SK-N-SH (cell line): ENCODE data around the gene STAG2. TPM values are rescaled to one million over a fixed set of nuclear protein-coding genes. Genes with fewer than 3 reads are reported as not detected.

Source experiments
- CTCF ChIA-PET: fragments of 300-600, 350-600 bp; formaldehyde crosslinking; extraction: SDS; loops from one replicate; lab custom pipeline; 2021; lab: Yijun Ruan, JAX
- POLR2A ChIA-PET: fragments of 350-600 bp; sonication (Branson Sonifier 250); formaldehyde crosslinking; extraction: SDS; loops from one replicate; lab custom pipeline; 2020; ENCODE audit warnings: antibody characterized with exemption, inconsistent platforms; lab: Yijun Ruan, JAX
- DNase-seq: peaks from one replicate; pipeline ENCODE4 v3.0.0; 2012
- H2AFZ ChIP-seq: fragments of 200-600 bp; sonication (generic); 2 replicates; pipeline ENCODE4 v1.8.1; 2016; ENCODE audit warnings: antibody characterized with exemption, mild to moderate bottlenecking, low read depth
- H3F3A ChIP-seq: fragments of 200-600 bp; sonication (generic); replicated peaks from 2 replicates; pipeline ENCODE3; 2016; ENCODE audit warnings: antibody characterized with exemption, mild to moderate bottlenecking; ENCODE audit not compliant: insufficient read depth
- H3K27ac ChIP-seq, 2 experiments: fragments of 200-500 bp in 1 of 2; fragments of 200-600 bp in 1 of 2; sonication (Bioruptor generic) in 1 of 2; sonication (generic), shearing (Covaris generic) in 1 of 2; 2 replicates each; pipeline versions ENCODE4 v1.5.1 to v1.6.1; 2014 to 2016; ENCODE audit warnings: low read depth in 2 of 2, inconsistent platforms in 1 of 2, low read length in 1 of 2, mild to moderate bottlenecking in 1 of 2, mixed read lengths in 1 of 2
- H3K27me3 ChIP-seq: fragments of 200-600 bp; sonication (generic), shearing (Covaris generic); 2 replicates; pipeline ENCODE4 v1.6.1; 2016; ENCODE audit warnings: mixed run types; ENCODE audit not compliant: insufficient read depth
- H3K36me3 ChIP-seq, 2 experiments: fragments of 200-500 bp in 1 of 2; fragments of 200-600 bp in 1 of 2; sonication (Bioruptor generic) in 1 of 2; sonication (generic) in 1 of 2; replicated peaks in 1 of 2; 2 replicates each; pipeline versions ENCODE3 to v1.5.1; 2014 to 2016; ENCODE audit warnings: low read length in 1 of 2, mild to moderate bottlenecking in 1 of 2; ENCODE audit not compliant: insufficient read depth in 2 of 2, control insufficient read depth in 1 of 2
- H3K4me1 ChIP-seq, 2 experiments: fragments of 200-500 bp in 1 of 2; fragments of 200-600 bp in 1 of 2; sonication (Bioruptor generic) in 1 of 2; sonication (generic), shearing (Covaris generic) in 1 of 2; 2 replicates each; pipeline versions ENCODE4 v1.5.1 to v1.6.1; 2014 to 2016; ENCODE audit warnings: low read depth in 1 of 2, low read length in 1 of 2, mixed run types in 1 of 2; ENCODE audit not compliant: insufficient read depth in 2 of 2, control insufficient read depth in 1 of 2
- H3K4me2 ChIP-seq: fragments of 200-600 bp; sonication (generic), shearing (Covaris generic); 2 replicates; pipeline ENCODE4 v1.6.1; 2017; ENCODE audit warnings: mixed run types
- H3K4me3 ChIP-seq, 2 experiments: fragments of 200-500 bp in 1 of 2; fragments of 200-600 bp in 1 of 2; sonication (Bioruptor generic) in 1 of 2; sonication (generic), shearing (Covaris generic) in 1 of 2; 2 replicates each; pipeline versions ENCODE4 v1.5.1 to v1.8.1; 2014 to 2016; ENCODE audit warnings: low read depth in 2 of 2, inconsistent platforms in 1 of 2, low read length in 1 of 2, mild to moderate bottlenecking in 1 of 2, mixed read lengths in 1 of 2, moderate library complexity in 1 of 2
- H3K79me2 ChIP-seq: fragments of 200-600 bp; sonication (generic); 2 replicates; pipeline ENCODE4 v1.8.1; 2017; ENCODE audit warnings: mild to moderate bottlenecking; ENCODE audit not compliant: insufficient read depth
- H3K9ac ChIP-seq: fragments of 200-600 bp; sonication (generic); 2 replicates; pipeline ENCODE4 v1.6.1; 2017; ENCODE audit warnings: mixed run types
- H3K9me2 ChIP-seq: fragments of 200-600 bp; sonication (generic); 2 replicates; pipeline ENCODE4 v1.6.1; 2017; ENCODE audit warnings: mixed run types
- H3K9me3 ChIP-seq: fragments of 200-600 bp; sonication (generic); 2 replicates; pipeline ENCODE4 v1.6.1; 2017; ENCODE audit warnings: mixed run types, mild to moderate bottlenecking, moderate library complexity
- H4K20me1 ChIP-seq: fragments of 200-600 bp; sonication (generic); 2 replicates; pipeline ENCODE4 v1.6.1; 2017; ENCODE audit warnings: mild to moderate bottlenecking, mixed run types; ENCODE audit not compliant: insufficient read depth
- EP300 ChIP-seq, 2 experiments: IDR thresholded peaks; 2 replicates each; pipeline versions ENCODE4 v1.4.0 to v1.6.1; 2012; ENCODE audit warnings: borderline replicate concordance in 1 of 2, low read depth in 1 of 2, low read length in 1 of 2
- FOXJ3 ChIP-seq: sonication (generic); formaldehyde crosslinking; IDR thresholded peaks from 2 replicates; pipeline ENCODE4 v1.5.1; 2020; ENCODE audit warnings: mild to moderate bottlenecking, missing genetic modification reagents
- FOXM1 ChIP-seq: IDR thresholded peaks from 2 replicates; pipeline ENCODE4 v1.4.0; 2012; ENCODE audit warnings: low read depth, mild to moderate bottlenecking
- GATA2 ChIP-seq: sonication (generic); formaldehyde crosslinking; IDR thresholded peaks from 2 replicates; pipeline ENCODE4 v1.5.0; 2020; ENCODE audit warnings: mild to moderate bottlenecking, missing genetic modification reagents
- MEF2A ChIP-seq: IDR thresholded peaks from 2 replicates; pipeline ENCODE4 v1.4.0; 2012; ENCODE audit warnings: low read depth, borderline replicate concordance
- NFIC ChIP-seq: IDR thresholded peaks from 2 replicates; pipeline ENCODE4 v1.4.0; 2012; ENCODE audit warnings: borderline replicate concordance
- RAD21 ChIP-seq: IDR thresholded peaks from 2 replicates; pipeline ENCODE4 v1.6.1; 2012; ENCODE audit warnings: mild to moderate bottlenecking, low read length
- RFX5 ChIP-seq: IDR thresholded peaks from 2 replicates; pipeline ENCODE4 v1.6.1; 2012; ENCODE audit warnings: mild to moderate bottlenecking, improper control_type of control experiment, low read length
- RXRA ChIP-seq: IDR thresholded peaks from 2 replicates; pipeline ENCODE4 v1.4.0; 2012; ENCODE audit warnings: low read depth, mild to moderate bottlenecking, borderline replicate concordance
- SIN3A ChIP-seq: IDR thresholded peaks from 2 replicates; pipeline ENCODE4 v1.6.1; 2012; ENCODE audit warnings: low read depth, mild to moderate bottlenecking, low read length, moderate library complexity, borderline replicate concordance
- SMC3 ChIP-seq: IDR thresholded peaks from 2 replicates; pipeline ENCODE4 v1.6.1; 2012; ENCODE audit warnings: low read depth, low read length, improper control_type of control experiment
- TAF1 ChIP-seq: IDR thresholded peaks from 2 replicates; pipeline ENCODE4 v1.6.1; 2012; ENCODE audit warnings: low read depth, mild to moderate bottlenecking, low read length, moderate library complexity, borderline replicate concordance
- YY1 ChIP-seq: IDR thresholded peaks from 2 replicates; pipeline ENCODE4 v1.4.0; 2012; ENCODE audit warnings: low read depth, mild to moderate bottlenecking
- WGBS: methylation state at CpG from one replicate; pipeline ENCODE4 v1.1.6; 2017; ENCODE audit warnings: low lambda C conversion rate; 5-methylcytosine and 5-hydroxymethylcytosine counted together
- polyA plus RNA-seq, 3 experiments: library from polyadenylated mRNA; depleted of rRNA; stranded (reverse); fragments of >200 nt; gene quantifications; 2 replicates each; pipeline ENCODE4 v1.2.3, GENCODE V29; 2012
- TF ChIP-seq, protein P1 (sequence below): IDR thresholded peaks from 2 replicates; pipeline ENCODE4 v1.6.1; 2012; ENCODE audit warnings: mild to moderate bottlenecking, low read depth, low read length, moderate library complexity
- TF ChIP-seq, protein P2 (sequence below): fragments of 150-350 bp; IDR thresholded peaks from 2 replicates; pipeline ENCODE4 v1.6.1; 2017; ENCODE audit warnings: antibody characterized with exemption, low read length, low read depth, borderline replicate concordance
- TF ChIP-seq, protein P3 (sequence below): IDR thresholded peaks from 2 replicates; pipeline ENCODE4; 2012
- TF ChIP-seq, protein P4 (sequence below): IDR thresholded peaks from 2 replicates; pipeline ENCODE4 v1.4.0; 2012; ENCODE audit warnings: low read depth, borderline replicate concordance
- TF ChIP-seq, protein P5 (sequence below): IDR thresholded peaks from 2 replicates; pipeline ENCODE4 v1.4.0; 2012; ENCODE audit warnings: low read depth, borderline replicate concordance

Gene STAG2
- polyA plus RNA-seq, 1 of the 3 experiments (the other 2 are of a cell fraction): 11.3 TPM

DNA sequence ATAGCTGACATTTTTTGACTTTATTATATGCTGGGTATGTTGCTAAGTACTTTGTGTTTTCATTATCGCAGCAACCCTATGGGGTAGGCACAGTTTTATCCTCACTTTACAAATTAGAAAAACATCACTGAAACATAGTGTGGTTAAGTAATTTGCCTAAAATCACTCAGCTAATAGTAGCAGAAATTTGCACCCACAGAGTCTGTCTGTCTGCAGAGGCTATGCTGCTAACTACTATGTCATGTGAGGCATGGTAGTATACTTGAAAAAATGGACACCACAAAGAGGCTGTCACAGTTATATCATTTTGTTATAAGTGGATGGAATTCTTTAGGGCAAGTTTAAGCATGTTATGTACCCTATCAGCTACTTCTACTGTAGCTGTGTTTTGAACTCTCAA lies 69.0 kb downstream of the STAG2 start:
- Histone ChIP-seq H2AFZ (no peak overlapping the region), H3K4me1 (peaks cover 0 to 16% of the 10 kb centered on the region in 2 experiments; a peak in 1 of 4 replicates), H3K9me2 (no peaks in the 10 kb centered on the region), H3K4me3 (no peak overlapping the region), H3K9me3 (no peaks in the 10 kb centered on the region), H3K27ac (no peak overlapping the region), H3K36me3 (peaks cover 4 to 10% of the 10 kb centered on the region in 2 experiments), H3K27me3 (no peaks in the 10 kb centered on the region), H3K4me2 (no peak overlapping the region), H3K9ac (no peak overlapping the region), H3K79me2 (peaks cover 4% of the 10 kb centered on the region; the same call in 1 of the 2 replicates), H4K20me1 (peaks cover 6% of the 10 kb centered on the region; the same call in 1 of the 2 replicates), H3F3A (peaks cover 14% of the 10 kb centered on the region)
- DNase-seq: no peak
- TF ChIP-seq, protein P1, sequence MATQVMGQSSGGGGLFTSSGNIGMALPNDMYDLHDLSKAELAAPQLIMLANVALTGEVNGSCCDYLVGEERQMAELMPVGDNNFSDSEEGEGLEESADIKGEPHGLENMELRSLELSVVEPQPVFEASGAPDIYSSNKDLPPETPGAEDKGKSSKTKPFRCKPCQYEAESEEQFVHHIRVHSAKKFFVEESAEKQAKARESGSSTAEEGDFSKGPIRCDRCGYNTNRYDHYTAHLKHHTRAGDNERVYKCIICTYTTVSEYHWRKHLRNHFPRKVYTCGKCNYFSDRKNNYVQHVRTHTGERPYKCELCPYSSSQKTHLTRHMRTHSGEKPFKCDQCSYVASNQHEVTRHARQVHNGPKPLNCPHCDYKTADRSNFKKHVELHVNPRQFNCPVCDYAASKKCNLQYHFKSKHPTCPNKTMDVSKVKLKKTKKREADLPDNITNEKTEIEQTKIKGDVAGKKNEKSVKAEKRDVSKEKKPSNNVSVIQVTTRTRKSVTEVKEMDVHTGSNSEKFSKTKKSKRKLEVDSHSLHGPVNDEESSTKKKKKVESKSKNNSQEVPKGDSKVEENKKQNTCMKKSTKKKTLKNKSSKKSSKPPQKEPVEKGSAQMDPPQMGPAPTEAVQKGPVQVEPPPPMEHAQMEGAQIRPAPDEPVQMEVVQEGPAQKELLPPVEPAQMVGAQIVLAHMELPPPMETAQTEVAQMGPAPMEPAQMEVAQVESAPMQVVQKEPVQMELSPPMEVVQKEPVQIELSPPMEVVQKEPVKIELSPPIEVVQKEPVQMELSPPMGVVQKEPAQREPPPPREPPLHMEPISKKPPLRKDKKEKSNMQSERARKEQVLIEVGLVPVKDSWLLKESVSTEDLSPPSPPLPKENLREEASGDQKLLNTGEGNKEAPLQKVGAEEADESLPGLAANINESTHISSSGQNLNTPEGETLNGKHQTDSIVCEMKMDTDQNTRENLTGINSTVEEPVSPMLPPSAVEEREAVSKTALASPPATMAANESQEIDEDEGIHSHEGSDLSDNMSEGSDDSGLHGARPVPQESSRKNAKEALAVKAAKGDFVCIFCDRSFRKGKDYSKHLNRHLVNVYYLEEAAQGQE: no peak
- TF ChIP-seq, protein P2, sequence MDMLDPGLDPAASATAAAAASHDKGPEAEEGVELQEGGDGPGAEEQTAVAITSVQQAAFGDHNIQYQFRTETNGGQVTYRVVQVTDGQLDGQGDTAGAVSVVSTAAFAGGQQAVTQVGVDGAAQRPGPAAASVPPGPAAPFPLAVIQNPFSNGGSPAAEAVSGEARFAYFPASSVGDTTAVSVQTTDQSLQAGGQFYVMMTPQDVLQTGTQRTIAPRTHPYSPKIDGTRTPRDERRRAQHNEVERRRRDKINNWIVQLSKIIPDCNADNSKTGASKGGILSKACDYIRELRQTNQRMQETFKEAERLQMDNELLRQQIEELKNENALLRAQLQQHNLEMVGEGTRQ: no peak
- no peak for TF ChIP-seq NFIC
- TF ChIP-seq, protein P3, sequence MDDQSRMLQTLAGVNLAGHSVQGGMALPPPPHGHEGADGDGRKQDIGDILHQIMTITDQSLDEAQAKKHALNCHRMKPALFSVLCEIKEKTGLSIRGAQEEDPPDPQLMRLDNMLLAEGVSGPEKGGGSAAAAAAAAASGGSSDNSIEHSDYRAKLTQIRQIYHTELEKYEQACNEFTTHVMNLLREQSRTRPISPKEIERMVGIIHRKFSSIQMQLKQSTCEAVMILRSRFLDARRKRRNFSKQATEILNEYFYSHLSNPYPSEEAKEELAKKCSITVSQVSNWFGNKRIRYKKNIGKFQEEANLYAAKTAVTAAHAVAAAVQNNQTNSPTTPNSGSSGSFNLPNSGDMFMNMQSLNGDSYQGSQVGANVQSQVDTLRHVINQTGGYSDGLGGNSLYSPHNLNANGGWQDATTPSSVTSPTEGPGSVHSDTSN: no peak
- TF ChIP-seq SIN3A: no peak
- no peak for TF ChIP-seq YY1
- TF ChIP-seq RXRA: no peak
- no peak for TF ChIP-seq FOXJ3 (CRISPR knock-in tag)
- TF ChIP-seq RFX5: no peak
- no peak for TF ChIP-seq GATA2 (CRISPR knock-in tag)
- TF ChIP-seq FOXM1: no peak
- no peak for TF ChIP-seq RAD21
- no peak for TF ChIP-seq MEF2A
- TF ChIP-seq, protein P4, sequence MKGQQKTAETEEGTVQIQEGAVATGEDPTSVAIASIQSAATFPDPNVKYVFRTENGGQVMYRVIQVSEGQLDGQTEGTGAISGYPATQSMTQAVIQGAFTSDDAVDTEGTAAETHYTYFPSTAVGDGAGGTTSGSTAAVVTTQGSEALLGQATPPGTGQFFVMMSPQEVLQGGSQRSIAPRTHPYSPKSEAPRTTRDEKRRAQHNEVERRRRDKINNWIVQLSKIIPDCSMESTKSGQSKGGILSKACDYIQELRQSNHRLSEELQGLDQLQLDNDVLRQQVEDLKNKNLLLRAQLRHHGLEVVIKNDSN: no peak
- no peak for TF ChIP-seq SMC3
- no peak for TF ChIP-seq EP300 (IDR thresholded peaks at IDR 0.05; ENCODE audit: borderline replicate concordance in 1 of 2, low read depth in 1 of 2, low read length in 1 of 2)
- no peak for TF ChIP-seq TAF1
- TF ChIP-seq, protein P5, sequence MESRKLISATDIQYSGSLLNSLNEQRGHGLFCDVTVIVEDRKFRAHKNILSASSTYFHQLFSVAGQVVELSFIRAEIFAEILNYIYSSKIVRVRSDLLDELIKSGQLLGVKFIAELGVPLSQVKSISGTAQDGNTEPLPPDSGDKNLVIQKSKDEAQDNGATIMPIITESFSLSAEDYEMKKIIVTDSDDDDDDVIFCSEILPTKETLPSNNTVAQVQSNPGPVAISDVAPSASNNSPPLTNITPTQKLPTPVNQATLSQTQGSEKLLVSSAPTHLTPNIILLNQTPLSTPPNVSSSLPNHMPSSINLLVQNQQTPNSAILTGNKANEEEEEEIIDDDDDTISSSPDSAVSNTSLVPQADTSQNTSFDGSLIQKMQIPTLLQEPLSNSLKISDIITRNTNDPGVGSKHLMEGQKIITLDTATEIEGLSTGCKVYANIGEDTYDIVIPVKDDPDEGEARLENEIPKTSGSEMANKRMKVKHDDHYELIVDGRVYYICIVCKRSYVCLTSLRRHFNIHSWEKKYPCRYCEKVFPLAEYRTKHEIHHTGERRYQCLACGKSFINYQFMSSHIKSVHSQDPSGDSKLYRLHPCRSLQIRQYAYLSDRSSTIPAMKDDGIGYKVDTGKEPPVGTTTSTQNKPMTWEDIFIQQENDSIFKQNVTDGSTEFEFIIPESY: no peak
- ChIA-PET CTCF (no interaction called here), POLR2A (no interaction called here)
- WGBS: 53% methylated on average over 1 of the region's 1 CpG
